ENCODE measurements around the gene INPP5K. TPM values are rescaled to one million over a fixed set of nuclear protein-coding genes. Genes with fewer than 3 reads are reported as not detected.
"Not testable (repeated sequence)": the region's sequence is repeated elsewhere in the genome, so short reads cannot be mapped to it uniquely, and the experiment has no call there.

INPP5K gene
- 10 to 100 TPM; 39.9 to 40.4 TPM for total RNA-seq
- long read RNA-seq, transcript INPP5K-204 (12 exons, 2,988 nt), result major isoform, 42 of 59 reads
- long read RNA-seq, partial matches to known transcripts, result 6 of 59 reads
- long read RNA-seq, other reads (novel, unspliced or antisense), result 11 of 59 reads

DNA sequence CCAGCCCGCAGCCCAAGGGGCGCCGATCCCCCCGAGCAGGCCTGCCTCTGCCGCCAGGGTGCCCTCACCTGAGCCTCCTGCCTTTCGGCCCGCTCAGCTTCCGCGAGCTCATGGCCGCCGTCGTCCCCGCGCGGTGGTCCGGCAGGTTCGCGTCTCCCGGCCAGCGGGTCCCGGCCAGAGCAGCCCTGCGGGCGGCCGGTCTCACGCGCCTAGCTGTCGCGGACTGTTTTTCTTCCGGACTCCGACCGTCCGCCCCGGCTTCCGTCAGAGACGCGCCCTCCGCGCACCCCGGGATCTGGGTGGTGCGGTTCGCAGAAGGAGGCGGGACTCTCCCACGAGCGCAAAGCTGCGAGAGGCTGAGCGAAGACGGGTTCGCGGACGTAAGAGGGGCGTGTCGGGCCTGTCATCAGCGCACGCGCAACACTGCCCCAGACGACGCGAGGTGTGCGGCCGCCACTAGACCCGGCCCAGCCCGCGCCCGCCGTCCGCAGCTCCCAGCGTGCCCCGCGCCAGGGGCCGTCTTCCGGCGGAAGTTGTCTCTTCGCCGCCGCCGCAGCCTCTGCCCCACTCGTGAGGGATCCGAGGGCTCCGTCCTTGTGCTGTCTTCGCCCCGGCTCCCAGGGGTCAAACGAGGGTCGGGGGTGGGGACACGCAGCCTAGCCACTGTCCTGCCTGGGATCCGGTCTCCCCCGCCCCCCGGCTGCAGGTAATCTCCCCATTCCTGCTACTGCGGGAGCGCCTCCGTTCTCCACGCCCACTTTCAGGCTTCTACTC lies at the start of gene INPP5K:
TSS of gene INPP5K (minus strand) at position 225 of the 774 bp plus-strand sequence. CDS start at position 112, 113 bp downstream.
- intact Hi-C loops (cut with DNase I, micrococcal nuclease), result loop anchor here in 1 of 2 donors (10.0 kb wide), 2 partner anchors 152 to 252 kb away; no protein-coding TSS in a partner anchor
- peak; percentile 81 for ATAC-seq

DNA sequence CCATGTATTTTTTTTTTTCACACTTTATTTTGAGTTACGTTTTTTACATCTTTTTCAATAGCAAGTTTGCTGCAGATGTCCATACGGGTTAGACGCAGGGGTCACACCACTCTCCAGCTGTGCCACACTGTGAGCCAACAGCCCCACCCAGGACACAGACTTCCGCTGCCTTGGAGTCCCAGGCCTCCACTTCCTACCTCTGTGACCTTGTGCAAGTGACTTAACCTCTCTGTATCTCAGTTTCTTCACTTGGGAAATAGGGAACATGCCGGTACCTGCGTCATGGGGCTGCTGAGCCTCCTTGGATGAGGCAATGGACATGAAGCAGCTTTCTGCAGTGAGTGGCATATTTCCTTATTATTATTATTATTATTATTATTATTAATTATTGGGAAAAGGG lies 49.5 kb upstream of the INPP5K start:
- DNase-seq (no peak), ATAC-seq (no peak)
- intact Hi-C loops (cut with DNase I, micrococcal nuclease), result no loop called here

More for the DNA sequence above, at the start of gene INPP5K:
- peak; percentile 98 to 99 for DNase-seq

- intact Hi-C loops (cut with DNase I, micrococcal nuclease), result no loop called here
- no peak for ATAC-seq
Measured at GRCh38 chr17:1563786-1564613, 47.6 kb upstream of the INPP5K start.

GRCh38 chr17:1563471-1563785 lies 47.0 kb upstream of the INPP5K start:
- ATAC-seq; DNase-seq; intact Hi-C loops (cut with DNase I, micrococcal nuclease): not testable (repeated sequence)

More at GRCh38 chr17:1563786-1564613, 47.6 kb upstream of the INPP5K start:
- no peak for DNase-seq

DNA sequence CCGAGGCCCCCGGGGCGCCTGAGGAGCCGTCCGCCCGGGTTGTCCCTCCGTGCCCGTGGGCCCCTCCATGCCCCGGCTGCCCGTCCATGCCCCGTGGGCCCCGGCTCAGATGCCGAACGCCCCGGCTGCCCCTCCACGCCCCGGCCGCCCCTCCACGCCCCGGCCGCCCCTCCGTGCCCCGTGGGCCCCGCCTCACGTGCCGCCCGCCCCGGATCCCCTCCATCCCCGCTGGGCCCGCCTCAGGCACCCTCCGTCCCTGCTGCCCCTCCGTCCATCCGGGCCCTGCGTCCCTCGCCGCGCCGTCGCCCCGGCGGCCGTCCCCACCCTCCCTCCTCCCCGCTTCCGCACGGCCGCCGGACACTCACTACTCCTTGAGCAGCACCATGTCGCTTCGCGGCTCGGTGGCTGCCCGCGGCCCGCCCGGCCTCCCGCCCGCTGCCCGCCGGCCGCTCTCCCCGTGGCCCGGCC lies 45.8 kb upstream of the INPP5K start:
- peak in 1 of 2 donors; percentile 71 for DNase-seq
- intact Hi-C loops (cut with DNase I, micrococcal nuclease), result no loop called here
- ATAC-seq, result peak; percentile 29

GRCh38 chr17:1561420-1562175 lies 45.2 kb upstream of the INPP5K start:
- DNase-seq (peak in 1 of 2 donors; percentile 49), ATAC-seq (peak; percentile 38)
- intact Hi-C loops (cut with DNase I, micrococcal nuclease), result no loop called here

GRCh38 chr17:1560858-1561355 lies 44.5 kb upstream of the INPP5K start:
- intact Hi-C loops (cut with DNase I, micrococcal nuclease), result no loop called here
- DNase-seq, result no peak
- ATAC-seq, result no peak

GRCh38 chr17:1560101-1560857 lies 43.9 kb upstream of the INPP5K start:
- peak; percentile 42 to 53 for DNase-seq
- intact Hi-C loops (cut with DNase I, micrococcal nuclease), result no loop called here
- ATAC-seq, result peak; percentile 40

DNA sequence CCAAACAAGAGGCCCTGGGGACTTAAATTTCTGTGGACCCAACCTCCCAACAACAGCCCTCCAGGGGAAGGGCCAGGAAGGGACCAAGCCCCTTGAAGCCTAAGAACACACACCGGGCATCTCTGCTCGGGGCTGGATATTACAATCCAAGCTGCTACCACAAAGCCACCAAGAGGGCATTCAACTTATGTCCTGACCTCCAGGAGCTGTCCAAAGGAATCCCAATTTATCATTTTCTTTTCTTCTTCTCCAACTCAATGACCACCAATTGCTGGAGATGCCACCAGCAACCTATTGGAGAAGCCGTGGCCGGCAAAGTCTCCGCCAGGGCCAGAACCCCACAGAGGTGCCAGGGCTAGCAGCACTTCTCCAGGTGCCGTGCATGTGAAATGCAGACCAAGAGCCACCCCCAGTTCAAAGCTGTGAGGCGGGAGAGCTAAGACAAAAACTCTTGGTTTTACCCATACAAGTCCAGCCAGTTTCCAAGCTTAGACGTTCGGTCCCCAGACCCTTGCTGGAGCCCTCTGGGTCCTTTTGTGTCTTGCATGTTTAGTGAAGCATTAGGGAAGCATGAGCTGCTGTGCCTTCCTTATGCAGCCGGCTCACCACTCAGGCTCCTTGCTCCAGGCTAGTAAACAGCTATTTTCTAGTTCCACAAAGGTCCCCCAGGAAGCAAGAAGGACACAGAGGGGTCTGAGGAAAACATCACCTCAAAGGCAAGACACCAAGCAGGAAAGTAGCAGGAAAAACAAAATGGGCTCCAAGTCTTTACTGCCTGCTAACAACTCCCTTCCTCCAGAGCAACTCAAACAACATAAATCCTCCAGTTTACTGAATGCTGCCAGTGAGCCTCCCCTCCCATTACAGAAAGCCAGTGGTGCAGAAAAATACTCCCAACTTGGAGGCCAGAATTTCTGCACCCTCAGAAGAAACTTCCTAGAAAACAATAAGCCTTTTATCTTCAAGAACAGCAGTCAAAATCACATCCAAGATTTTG lies 42.9 kb upstream of the INPP5K start:
- intact Hi-C loops (cut with DNase I, micrococcal nuclease), result no loop called here
- ATAC-seq, result no peak
- no peak for DNase-seq

DNA sequence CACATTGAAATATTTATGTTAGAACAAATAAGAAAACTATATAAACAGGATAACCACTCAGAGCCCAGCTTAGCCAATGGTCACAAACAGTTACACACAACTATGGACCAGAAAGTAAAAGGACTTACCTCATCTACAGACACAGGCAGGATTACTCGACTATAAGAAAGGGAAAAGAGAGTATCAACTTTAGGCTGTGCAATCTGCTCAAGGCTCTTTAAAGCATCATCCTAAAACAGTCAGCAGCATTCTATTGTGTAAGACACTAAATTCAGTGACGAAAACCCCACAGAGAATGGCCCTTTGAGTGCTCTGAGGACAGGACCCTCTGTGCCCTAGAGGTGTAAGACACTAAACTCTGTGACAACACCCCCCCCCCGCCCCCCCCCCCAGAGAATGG lies 42.0 kb upstream of the INPP5K start:
- no peak for DNase-seq
- intact Hi-C loops (cut with DNase I, micrococcal nuclease), result no loop called here
- no peak for ATAC-seq

DNA sequence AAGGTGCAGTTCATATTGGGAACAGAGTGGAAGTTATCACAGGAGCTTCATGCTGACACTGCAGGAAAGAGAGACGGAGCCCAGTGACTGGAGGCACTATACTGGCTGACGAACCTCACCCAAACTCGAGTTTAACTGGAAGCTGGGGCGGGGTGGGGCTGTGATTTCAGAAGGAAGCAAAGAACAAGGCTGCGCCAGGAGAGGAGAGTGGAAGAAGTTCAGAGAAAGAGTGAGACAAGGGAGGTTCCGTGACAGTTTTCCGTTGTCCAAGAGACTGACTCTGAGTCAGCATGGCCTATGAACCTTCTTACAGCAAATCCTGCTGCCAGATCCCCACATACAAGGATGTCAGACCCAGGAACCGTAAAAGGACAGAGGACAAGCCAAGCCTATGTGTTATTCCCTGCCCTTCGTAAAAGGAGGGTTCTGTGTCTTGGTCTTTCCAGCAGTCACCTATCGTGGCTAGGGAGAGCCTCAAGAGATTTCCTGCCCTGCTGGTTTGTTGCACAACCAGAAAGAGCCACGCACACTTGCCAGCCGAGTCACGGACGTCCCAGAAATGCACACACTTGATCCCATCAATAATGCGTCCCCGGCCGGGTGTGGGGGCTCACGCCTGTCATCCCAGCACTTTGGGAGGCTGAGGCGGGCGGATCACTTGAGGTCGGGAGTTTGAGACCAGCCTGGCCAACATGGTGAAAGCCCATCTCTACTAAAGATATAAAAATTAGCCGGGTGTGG lies 41.1 kb upstream of the INPP5K start:
- peak; percentile 54 to 65 for DNase-seq
- peak; percentile 49 for ATAC-seq
- intact Hi-C loops (cut with DNase I, micrococcal nuclease), result no loop called here

DNA sequence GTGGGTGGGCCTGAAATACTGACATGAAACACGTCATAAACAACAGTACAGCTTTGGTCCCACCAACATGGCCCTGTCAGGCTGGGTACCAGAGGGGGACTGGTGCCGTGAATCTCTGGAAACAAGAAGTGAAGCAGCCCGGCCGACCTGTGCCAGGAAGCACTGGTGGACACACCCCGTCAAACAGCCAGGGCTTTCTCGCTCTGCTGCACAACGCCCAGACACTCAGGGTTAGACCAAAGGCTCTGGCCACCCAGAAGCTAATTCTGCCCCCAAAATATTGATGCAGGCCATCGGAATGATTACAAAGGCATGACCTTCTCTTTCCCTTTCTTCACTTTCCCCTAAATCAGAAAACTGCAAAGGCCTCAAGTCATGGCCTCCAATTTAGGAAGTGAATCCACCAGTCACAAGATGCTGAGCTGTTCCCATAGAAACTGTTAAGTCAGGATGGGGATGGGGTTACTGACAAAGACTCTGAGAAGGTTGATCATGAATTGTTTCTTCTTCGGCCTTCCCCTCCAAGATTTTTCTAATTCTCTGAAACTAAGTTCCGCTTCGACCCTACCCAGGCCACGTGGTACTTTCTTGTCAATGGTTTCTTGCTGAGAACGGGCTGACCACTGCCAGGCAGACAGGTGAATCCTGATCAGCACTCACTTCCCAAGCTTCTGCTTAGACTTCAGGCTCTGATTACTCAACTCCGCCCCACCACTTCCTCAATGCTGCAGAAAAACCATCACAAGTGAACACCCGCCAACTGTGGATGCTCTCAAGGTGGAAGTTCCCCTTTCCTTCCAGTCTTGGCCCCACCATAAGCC lies 39.4 kb upstream of the INPP5K start:
- peak; percentile 62 for ATAC-seq
- peak; percentile 60 to 68 for DNase-seq
- intact Hi-C loops (cut with DNase I, micrococcal nuclease), result no loop called here

DNA sequence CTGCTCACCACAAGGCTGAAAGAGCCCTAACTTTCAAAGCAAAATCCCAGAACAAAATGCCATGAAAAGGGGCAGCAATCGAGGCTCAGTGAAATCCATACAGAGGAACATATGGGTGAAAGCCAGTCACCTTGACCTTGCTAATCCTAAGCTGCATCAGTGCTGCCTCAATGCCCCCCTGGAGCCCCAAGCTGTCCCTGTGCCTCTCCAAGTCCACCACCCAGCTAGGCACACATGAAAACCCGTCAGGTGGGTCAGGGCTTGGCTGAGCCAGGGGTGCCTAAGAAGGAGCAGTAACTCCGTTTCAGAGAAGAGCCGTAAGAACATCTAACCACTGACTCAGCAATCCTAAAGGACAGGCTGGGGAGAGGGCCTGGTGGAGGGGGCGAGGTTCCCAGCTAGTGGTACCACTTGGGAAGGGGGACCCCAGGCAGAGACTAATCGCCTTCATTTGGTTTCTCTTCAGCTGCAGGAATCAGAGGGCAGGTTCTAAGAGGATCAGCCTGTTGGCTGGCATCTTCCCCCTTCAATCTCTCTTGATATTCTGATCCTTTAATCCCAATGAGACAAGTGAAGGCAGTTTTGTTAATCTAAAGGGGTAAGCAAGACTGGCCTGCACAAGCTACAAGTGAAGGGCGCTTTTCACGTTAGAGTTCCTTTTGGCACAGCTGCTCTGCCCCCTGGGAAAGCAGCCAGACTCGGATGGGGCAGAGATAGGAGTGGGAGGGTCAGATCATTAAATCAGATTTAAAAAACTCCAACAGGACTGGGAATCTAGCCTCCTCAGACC lies 38.5 kb upstream of the INPP5K start:
- intact Hi-C loops (cut with DNase I, micrococcal nuclease), result no loop called here
- DNase-seq (no peak), ATAC-seq (no peak)

- ATAC-seq, result no peak
- intact Hi-C loops (cut with DNase I, micrococcal nuclease), result no loop called here
- no peak for DNase-seq
Measured at GRCh38 chr17:1553354-1554266, 37.2 kb upstream of the INPP5K start.
